CD4-positive, CD25-positive, alpha-beta regulatory T cell (primary cell): ENCODE results near the gene OLFML2A. TPM values are rescaled to one million over a fixed set of nuclear protein-coding genes. Genes with fewer than 3 reads are reported as not detected.

Experiments used
- ATAC-seq, 2 donors: fragments of 150-1000 bp; cut with Tn5 transposase; one replicate each; pipeline ENCODE4 v1.10.0; 2021; ENCODE audit warnings: low read depth in 2 of 2, moderate number of reproducible peaks in 2 of 2, moderate library complexity in 1 of 2
- DNase-seq, 3 donors: peaks; one replicate each; pipeline versions ENCODE4 v3.0.0 to v3.0.0-alpha.2; 2012 to 2022; ENCODE audit warnings: mixed read lengths in 1 of 3
- H3K27ac ChIP-seq: one replicate; pipeline ENCODE4 v1.7.0; 2013; ENCODE audit warnings: mild to moderate bottlenecking, low read length; ENCODE audit not compliant: insufficient read depth, poor library complexity, severe bottlenecking
- H3K27me3 ChIP-seq: one replicate; pipeline ENCODE4 v1.7.0; 2013; ENCODE audit warnings: low read length; ENCODE audit not compliant: control insufficient read depth, insufficient read depth
- H3K36me3 ChIP-seq: one replicate; pipeline ENCODE4 v1.7.0; 2013; ENCODE audit warnings: mild to moderate bottlenecking, low read length, moderate library complexity; ENCODE audit not compliant: control insufficient read depth, insufficient read depth
- H3K4me1 ChIP-seq: 2 replicates; pipeline ENCODE4 v1.7.0; 2013; ENCODE audit warnings: mild to moderate bottlenecking, low read length; ENCODE audit not compliant: insufficient read depth, control insufficient read depth, poor library complexity, severe bottlenecking
- H3K4me3 ChIP-seq: one replicate; pipeline ENCODE4 v1.7.0; 2013; ENCODE audit warnings: low read depth, mild to moderate bottlenecking, low read length, moderate library complexity
- H3K9me3 ChIP-seq, 2 experiments: 1 replicate in 1 of 2; 2 replicates in 1 of 2; pipeline ENCODE4 v1.7.0; 2013; ENCODE audit warnings: low read length in 2 of 2, mild to moderate bottlenecking in 1 of 2, moderate library complexity in 1 of 2; ENCODE audit not compliant: control insufficient read depth in 2 of 2
- H3K27ac Mint-ChIP-seq, 3 donors: one replicate each; pipeline ENCODE4 v1.8.0; 2020 to 2022; ENCODE audit warnings: mild to moderate bottlenecking in 3 of 3, mixed read lengths in 3 of 3, moderate library complexity in 2 of 3
- H3K27me3 Mint-ChIP-seq: one replicate; pipeline ENCODE4 v1.8.0; 2022; ENCODE audit warnings: mild to moderate bottlenecking, mixed read lengths
- H3K36me3 Mint-ChIP-seq: one replicate; pipeline ENCODE4 v1.8.0; 2020; ENCODE audit warnings: mixed read lengths
- H3K4me1 Mint-ChIP-seq, 4 donors: one replicate each; pipeline ENCODE4 v1.8.0; 2020 to 2022; ENCODE audit warnings: mixed read lengths in 4 of 4, mild to moderate bottlenecking in 1 of 4
- H3K4me3 Mint-ChIP-seq, 4 donors: one replicate each; pipeline ENCODE4 v1.8.0; 2020 to 2022; ENCODE audit warnings: mild to moderate bottlenecking in 4 of 4, mixed read lengths in 4 of 4, moderate library complexity in 3 of 4
- H3K9me3 Mint-ChIP-seq, 7 donors: one replicate each; pipeline ENCODE4 v1.8.0; 2020 to 2022; ENCODE audit warnings: mixed read lengths in 7 of 7, mild to moderate bottlenecking in 3 of 7, moderate library complexity in 2 of 7
- polyA plus RNA-seq, 4 donors: library from polyadenylated mRNA; unstranded; fragments of 300-500 nt; fragmentation: Illumina TruSeq; gene quantifications; one replicate each; pipeline ENCODE4 v1.2.3, GENCODE V29; 2021
- total RNA-seq: library from RNA; stranded (reverse); gene quantifications from one replicate; pipeline ENCODE4 v1.2.3, GENCODE V29; 2022

The OLFML2A gene
- total and polyA plus RNA-seq, 5 donors from 2014 or later = not detected

GRCh38 chr9:124855944-124856765 lies 79.2 kb downstream of the OLFML2A start:
- Histone ChIP-seq H3K36me3 (peaks cover 37% of the 10 kb centered on the region), H3K27me3 (no peaks in the 10 kb centered on the region), H3K27ac (no peak overlapping the region), H3K9me3 (no peaks in the 10 kb centered on the region), H3K4me1 (peaks cover 36% of the 10 kb centered on the region), H3K4me3 (no peak overlapping the region)
- DNase-seq (peak in 1 of 3 donors; percentile 11), ATAC-seq (no peak)
- peaks cover 0 to 49% (median 21%) of the 10 kb centered on the region in 4 donors for H3K4me1 Mint-ChIP-seq
- peaks cover 0 to 1% (median 0%) of the 10 kb centered on the region in 7 donors for H3K9me3 Mint-ChIP-seq
- no peak overlapping the region for H3K27ac Mint-ChIP-seq
- H3K4me3 Mint-ChIP-seq = peak overlapping the region in 2 of 4 donors; percentile 4 to 25
- peaks cover 3% of the 10 kb centered on the region for H3K27me3 Mint-ChIP-seq
- H3K36me3 Mint-ChIP-seq = peaks cover 20% of the 10 kb centered on the region

- H3K27me3 ChIP-seq = no peaks in the 10 kb centered on the region
- H3K27ac ChIP-seq = no peak overlapping the region
- peaks cover 5 to 56% (median 25%) of the 10 kb centered on the region in 4 donors for H3K4me1 Mint-ChIP-seq
- H3K9me3 Mint-ChIP-seq = peaks cover 0 to 1% (median 0%) of the 10 kb centered on the region in 7 donors
- ATAC-seq = no peak
- H3K9me3 ChIP-seq = no peaks in the 10 kb centered on the region
- H3K4me3 Mint-ChIP-seq = peak overlapping the region in 2 of 4 donors; percentile 38 to 75
- peaks cover 37% of the 10 kb centered on the region for H3K36me3 ChIP-seq
- peaks cover 23% of the 10 kb centered on the region for H3K36me3 Mint-ChIP-seq
- no peak overlapping the region for H3K27ac Mint-ChIP-seq
- H3K4me3 ChIP-seq = no peak overlapping the region
- DNase-seq = no peak
- peaks cover 36% of the 10 kb centered on the region for H3K4me1 ChIP-seq
- H3K27me3 Mint-ChIP-seq = no peaks in the 10 kb centered on the region
These were observed 80.7 kb downstream of the OLFML2A start for GRCh38 chr9:124857533-124858162.

DNA sequence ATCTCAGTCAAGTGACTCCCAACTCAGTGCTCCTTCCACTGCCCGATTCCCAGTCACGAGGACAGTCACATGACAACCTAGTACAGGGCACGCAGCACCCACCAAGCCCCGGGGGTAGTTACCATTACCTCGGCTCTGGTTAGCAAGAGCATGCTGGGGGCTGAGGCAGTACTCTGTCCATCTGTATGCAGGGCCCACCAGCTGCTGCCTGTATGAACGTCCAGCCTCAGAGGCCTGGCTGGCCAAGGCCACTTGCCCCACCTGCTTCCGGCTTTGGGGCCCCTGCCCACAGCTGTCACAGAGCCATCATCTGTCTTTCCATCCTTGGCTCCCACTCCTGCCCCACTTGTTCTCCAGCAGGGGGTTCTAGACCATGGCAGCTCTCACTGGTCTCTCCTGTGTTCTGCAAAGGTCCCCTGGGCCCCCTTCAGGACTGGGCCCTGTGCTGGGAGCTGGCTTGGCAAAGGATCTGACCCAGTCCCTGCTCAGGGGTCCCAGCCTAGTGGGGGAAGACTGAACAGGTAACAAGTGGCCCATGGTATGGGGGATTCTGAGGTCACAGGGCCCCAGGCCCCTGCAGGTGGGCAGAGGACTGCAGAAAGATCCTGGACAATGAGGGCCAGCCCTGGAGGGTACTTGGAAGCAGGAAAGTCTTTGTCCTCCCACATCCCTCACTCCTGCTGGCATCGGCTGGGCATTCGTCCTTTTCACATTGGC lies 81.6 kb downstream of the OLFML2A start:
- DNase-seq (no peak), ATAC-seq (no peak)
- Histone ChIP-seq H3K4me3 (no peak overlapping the region), H3K4me1 (peaks cover 31% of the 10 kb centered on the region), H3K9me3 (no peaks in the 10 kb centered on the region), H3K27me3 (no peaks in the 10 kb centered on the region), H3K27ac (no peak overlapping the region), H3K36me3 (peaks cover 37% of the 10 kb centered on the region)
- Mint-ChIP-seq H3K9me3 (no peaks in the 10 kb centered on the region), H3K4me1 (peaks cover 7 to 53% (median 23%) of the 10 kb centered on the region in 4 donors), H3K27me3 (no peaks in the 10 kb centered on the region), H3K27ac (no peak overlapping the region), H3K36me3 (peaks cover 23% of the 10 kb centered on the region), H3K4me3 (no peak overlapping the region)

DNA sequence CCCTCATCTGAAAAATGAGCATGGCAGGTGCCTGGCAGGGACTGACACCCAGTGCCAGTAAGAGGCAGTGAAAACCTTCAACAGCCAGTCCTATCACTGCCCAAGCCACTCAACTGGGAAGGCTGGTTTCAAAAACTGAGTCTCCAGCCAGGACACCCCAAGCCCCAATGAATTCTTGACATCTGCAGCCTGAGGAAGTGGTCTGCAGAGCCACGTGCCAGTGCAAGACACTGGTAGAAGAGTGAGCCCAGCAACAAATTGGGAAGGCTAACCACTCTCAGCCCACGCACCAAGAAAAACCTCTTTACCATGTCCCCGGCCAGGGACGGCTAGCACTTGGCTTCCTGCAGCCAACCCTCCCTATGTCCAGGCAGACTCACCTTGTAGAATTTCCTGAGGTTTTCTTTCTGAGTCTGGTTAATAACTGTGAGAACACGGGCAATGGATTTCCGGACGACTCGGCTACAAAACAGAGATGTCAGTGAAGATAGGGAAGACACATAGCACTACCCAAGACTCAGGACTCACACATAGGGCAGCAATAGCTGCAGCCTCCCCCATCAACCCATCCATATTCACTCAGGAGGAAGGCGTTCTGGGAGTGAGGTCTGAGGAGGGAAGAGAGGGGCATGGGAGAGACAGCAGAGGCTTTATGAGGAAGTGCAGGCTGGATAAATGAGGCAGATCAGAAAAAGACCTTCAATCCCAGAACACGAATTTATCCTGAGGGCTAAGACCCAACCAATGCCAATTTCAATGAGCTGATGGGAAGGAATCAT lies 83.1 kb downstream of the OLFML2A start:
- Histone ChIP-seq H3K9me3 (no peaks in the 10 kb centered on the region), H3K36me3 (peaks cover 37% of the 10 kb centered on the region), H3K27ac (peak overlapping the region; percentile 93), H3K27me3 (no peaks in the 10 kb centered on the region), H3K4me3 (peak overlapping the region; percentile 74), H3K4me1 (peaks cover 31% of the 10 kb centered on the region)
- Mint-ChIP-seq H3K4me3 (peak overlapping the region; percentile 95 to 98 (median 97)), H3K27me3 (no peaks in the 10 kb centered on the region), H3K4me1 (peaks cover 9 to 52% (median 25%) of the 10 kb centered on the region in 4 donors), H3K9me3 (no peaks in the 10 kb centered on the region), H3K36me3 (peaks cover 23% of the 10 kb centered on the region), H3K27ac (peak overlapping the region; percentile 64 to 99 (median 97))
- DNase-seq (no peak), ATAC-seq (no peak)

DNA sequence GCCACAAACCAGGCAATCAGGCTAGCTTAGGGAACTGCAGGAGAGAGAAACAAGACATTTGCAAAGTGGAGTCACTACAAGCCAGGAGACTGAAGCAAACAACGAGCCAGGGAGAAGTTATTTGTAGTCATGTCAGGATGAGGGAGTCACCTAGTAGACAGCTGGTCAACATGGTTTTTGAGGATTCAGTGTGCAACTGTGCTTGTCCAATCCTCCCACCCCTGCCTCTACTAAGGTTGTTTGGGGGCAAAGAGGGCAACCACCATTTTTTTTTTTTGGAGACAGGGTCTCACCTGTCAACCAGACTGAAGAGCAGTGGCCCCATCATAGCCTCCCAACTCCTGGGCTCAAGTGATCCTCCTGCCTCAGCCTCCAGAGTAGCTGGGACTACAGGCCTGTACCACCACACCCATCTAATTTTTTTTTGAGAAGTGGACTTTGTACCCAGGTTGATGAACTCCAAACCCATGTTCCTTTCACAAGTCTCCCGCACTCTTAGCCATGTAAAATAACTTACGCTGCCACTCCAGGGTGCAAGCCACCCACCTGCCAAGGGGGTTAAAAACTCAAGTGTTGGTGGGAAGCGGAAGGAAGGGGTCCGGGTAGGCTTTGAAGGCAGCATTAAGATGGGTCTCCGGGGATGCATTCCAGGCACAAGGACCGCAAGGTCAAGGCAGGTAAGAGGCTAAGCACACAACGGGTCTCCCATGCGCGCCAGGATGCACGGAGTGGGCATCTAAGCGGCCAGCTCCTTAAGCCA lies 83.8 kb downstream of the OLFML2A start:
- Mint-ChIP-seq H3K36me3 (peaks cover 23% of the 10 kb centered on the region), H3K27me3 (no peaks in the 10 kb centered on the region), H3K27ac (peak overlapping the region; percentile 96 to 99 (median 97)), H3K9me3 (no peaks in the 10 kb centered on the region), H3K4me3 (peak overlapping the region; percentile 95 to 98 (median 97)), H3K4me1 (peaks cover 9 to 48% (median 25%) of the 10 kb centered on the region in 4 donors)
- DNase-seq (no peak), ATAC-seq (no peak)
- Histone ChIP-seq H3K4me3 (peak overlapping the region; percentile 74), H3K4me1 (peaks cover 31% of the 10 kb centered on the region), H3K9me3 (no peaks in the 10 kb centered on the region), H3K36me3 (peaks cover 37% of the 10 kb centered on the region), H3K27ac (peak overlapping the region; percentile 93), H3K27me3 (no peaks in the 10 kb centered on the region)

- Mint-ChIP-seq H3K27me3 (no peaks in the 10 kb centered on the region), H3K36me3 (peaks cover 23% of the 10 kb centered on the region), H3K9me3 (no peaks in the 10 kb centered on the region), H3K4me3 (peak within 1 kb of the TSS; percentile 95 to 98 (median 97)), H3K27ac (peak within 1 kb of the TSS; percentile 96 to 99 (median 97)), H3K4me1 (peaks cover 9 to 48% (median 25%) of the 10 kb centered on the region in 4 donors)
- Histone ChIP-seq H3K27me3 (no peaks in the 10 kb centered on the region), H3K9me3 (no peaks in the 10 kb centered on the region), H3K4me1 (peaks cover 31% of the 10 kb centered on the region), H3K27ac (peak within 1 kb of the TSS; percentile 93), H3K36me3 (peaks cover 37% of the 10 kb centered on the region), H3K4me3 (peak within 1 kb of the TSS; percentile 89)
- DNase-seq (peak; percentile 92 to 97 (median 96)), ATAC-seq (peak; percentile 96)
These were observed 84.7 kb downstream of the OLFML2A start, which contains the start of the genes ARPC5L and RPL35 for GRCh38 chr9:124861342-124862229. Gene ARPC5L, plus strand, starts transcription at chr9:124862130. Its CDS starts 7,161 bp downstream, at chr9:124869291. Gene RPL35, minus strand, starts transcription at chr9:124861957. Its CDS starts 45 bp downstream, at chr9:124861912.
